Fibroblast of villous mesenchyme (primary cell): ENCODE data around the gene RBM23. TPM values are rescaled to one million over a fixed set of nuclear protein-coding genes. Genes with fewer than 3 reads are reported as not detected.
A peak's percentile ranks its signal among the peaks of the same experiment; 100 is the strongest.
"Not testable (repeated sequence)": the region's sequence is repeated elsewhere in the genome, so short reads cannot be mapped to it uniquely, and the experiment has no call there.

Source experiments
- DNase-seq: peaks from one replicate; pipeline ENCODE4 v3.0.0-alpha.2; 2010; ENCODE audit warnings: low read depth
- H3K4me3 ChIP-seq: 2 replicates; pipeline ENCODE4 v1.5.1; 2011; ENCODE audit warnings: low read depth, mild to moderate bottlenecking, low read length
- total RNA-seq: library from RNA; depleted of rRNA; stranded (reverse); fragments of >200 nt; gene quantifications from 2 replicates; pipeline ENCODE4 v1.2.3, GENCODE V29; 2012
- TF ChIP-seq, protein P1 (sequence below): IDR thresholded peaks from 2 replicates; pipeline ENCODE4 v1.5.1; 2012; ENCODE audit warnings: low read depth, mild to moderate bottlenecking, low read length; ENCODE audit not compliant: insufficient read depth

Gene RBM23
- 60.9 and 68.6 TPM in 2 replicates for total RNA-seq

DNA sequence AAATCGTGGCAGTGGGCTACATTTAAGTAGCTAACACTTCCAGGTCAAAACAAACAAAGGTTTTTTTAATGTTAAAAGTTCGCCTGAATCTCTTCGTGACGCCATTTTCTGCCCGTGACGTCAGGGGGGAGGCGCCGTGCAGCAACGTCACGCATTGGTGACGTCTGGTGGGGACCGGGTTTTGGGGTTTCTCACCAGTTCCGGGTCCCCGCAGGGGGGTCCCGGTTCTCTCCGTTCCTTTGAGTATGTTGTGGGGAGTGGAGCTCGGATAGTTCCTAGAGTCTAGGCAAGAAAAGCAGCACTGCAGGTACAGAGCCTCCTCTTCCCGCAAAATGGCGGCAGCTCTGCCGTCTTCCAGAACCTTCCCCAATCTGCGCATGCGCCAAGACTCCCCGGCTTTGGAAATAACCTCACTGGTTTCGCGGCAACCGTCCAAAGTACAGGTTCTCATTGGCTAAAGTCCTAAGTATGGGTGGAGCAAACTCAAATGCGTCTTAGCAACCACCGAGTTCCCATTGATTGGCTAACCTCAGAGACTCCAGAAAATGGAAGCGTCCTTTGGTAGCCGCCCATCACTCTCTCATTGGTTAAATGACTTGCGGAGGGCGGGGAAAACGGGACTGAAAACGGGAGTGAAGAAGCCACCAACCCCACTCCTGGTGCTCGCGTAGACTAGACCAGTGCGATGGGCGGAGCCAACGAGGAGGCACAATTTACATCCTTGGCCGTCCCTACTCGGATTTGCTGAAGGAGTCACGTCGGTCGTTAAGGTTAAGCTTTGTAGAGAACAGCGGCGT, at the start of gene RBM23:
Gene RBM23, minus strand, starts transcription at position 346 of the 797 bp plus-strand sequence.
- peak within 1 kb of the TSS; percentile 99 for H3K4me3 ChIP-seq
- TF ChIP-seq, protein P1, sequence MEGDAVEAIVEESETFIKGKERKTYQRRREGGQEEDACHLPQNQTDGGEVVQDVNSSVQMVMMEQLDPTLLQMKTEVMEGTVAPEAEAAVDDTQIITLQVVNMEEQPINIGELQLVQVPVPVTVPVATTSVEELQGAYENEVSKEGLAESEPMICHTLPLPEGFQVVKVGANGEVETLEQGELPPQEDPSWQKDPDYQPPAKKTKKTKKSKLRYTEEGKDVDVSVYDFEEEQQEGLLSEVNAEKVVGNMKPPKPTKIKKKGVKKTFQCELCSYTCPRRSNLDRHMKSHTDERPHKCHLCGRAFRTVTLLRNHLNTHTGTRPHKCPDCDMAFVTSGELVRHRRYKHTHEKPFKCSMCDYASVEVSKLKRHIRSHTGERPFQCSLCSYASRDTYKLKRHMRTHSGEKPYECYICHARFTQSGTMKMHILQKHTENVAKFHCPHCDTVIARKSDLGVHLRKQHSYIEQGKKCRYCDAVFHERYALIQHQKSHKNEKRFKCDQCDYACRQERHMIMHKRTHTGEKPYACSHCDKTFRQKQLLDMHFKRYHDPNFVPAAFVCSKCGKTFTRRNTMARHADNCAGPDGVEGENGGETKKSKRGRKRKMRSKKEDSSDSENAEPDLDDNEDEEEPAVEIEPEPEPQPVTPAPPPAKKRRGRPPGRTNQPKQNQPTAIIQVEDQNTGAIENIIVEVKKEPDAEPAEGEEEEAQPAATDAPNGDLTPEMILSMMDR = no peak
- DNase-seq = peak; percentile 100

GRCh38 chr14:22966783-22967269, 47.9 kb upstream of the RBM23 start:
- TF ChIP-seq, protein P1 = no peak
- H3K4me3 ChIP-seq = no peak overlapping the region
- no peak for DNase-seq

DNA sequence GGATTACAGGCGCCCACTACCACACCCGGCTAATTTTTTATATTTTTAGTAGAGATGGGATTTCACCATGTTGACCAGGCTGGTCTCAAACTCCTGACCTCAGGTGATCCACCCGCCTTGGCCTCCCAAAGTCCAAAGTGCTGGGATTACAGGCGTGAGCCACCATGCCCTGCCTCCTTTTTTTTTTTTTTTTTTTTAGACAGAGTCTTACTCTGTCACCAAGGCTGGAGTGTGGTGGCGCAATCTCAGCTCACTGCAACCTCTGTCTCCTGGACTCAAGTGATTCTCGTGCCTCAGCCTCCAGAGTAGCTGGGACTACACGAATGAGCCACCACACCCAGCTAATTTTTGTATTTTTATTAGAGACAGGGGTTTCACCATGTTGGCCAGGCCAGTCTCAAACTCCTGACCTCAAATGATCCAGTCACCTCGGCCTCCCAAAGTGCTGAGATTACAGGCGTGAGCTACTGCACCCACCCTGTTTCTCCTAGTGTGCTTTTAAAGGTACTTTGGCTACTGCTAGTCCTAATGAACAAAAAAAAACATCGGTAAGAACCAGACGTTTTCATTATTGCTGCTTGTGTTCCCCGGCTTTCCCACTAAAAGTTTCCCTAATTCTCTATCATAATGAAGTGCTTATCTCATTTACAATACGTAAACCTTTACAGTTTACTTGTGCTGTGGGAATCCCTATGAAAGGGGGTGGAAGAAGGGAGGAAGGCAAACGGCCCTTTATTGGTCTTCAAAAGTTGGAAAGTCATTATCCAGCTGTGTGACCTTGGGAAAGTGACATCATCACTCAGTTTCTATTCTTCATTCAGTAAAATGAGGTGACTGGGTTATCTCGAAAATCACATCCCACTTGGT, 47.2 kb upstream of the RBM23 start:
- DNase-seq, H3K4me3 ChIP-seq: not testable (repeated sequence)

GRCh38 chr14:22962061-22962676, 43.2 kb upstream of the RBM23 start:
- no peak overlapping the region for H3K4me3 ChIP-seq
- DNase-seq = no peak
- TF ChIP-seq, protein P1 = no peak

- peak overlapping the region; percentile 68 for H3K4me3 ChIP-seq
- no peak for DNase-seq
- TF ChIP-seq, protein P1 = no peak
Measured at GRCh38 chr14:22955702-22956569, 37.0 kb upstream of the RBM23 start.

DNA sequence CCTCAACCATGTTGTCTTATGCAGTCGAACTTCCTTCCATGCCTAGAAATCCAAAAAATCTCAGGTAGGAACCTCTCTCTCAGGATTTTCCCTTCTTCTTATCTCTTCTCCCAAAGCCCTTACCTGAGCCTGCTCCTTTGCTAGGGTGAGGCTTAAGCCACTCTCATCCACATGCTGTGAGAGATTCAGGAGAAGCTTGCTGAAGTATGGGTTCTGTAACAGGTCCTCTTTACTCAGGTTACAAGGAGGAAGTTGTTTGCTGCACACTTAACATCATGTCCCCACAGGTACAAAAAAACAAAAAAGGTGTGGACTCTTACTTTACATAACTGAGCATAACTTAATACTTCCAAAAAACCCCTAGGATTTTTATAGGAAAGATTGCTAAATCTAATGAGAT, 33.5 kb upstream of the RBM23 start:
- DNase-seq = no peak
- TF ChIP-seq, protein P1 = no peak

GRCh38 chr14:22951795-22952194, 32.8 kb upstream of the RBM23 start:
- not testable (repeated sequence) for H3K4me3 ChIP-seq, DNase-seq

More for the DNA sequence above, 33.5 kb upstream of the RBM23 start:
- H3K4me3 ChIP-seq = no peak overlapping the region
